SH-SY5Y (cell line): Measurements from ENCODE around the gene MORC1.

Experiments used
- GATA2 ChIP-seq: IDR thresholded peaks from 2 replicates; pipeline ENCODE4 v1.6.1; 2011; ENCODE audit warnings: mild to moderate bottlenecking, low read depth, low read length
- GATA3 ChIP-seq: IDR thresholded peaks from 2 replicates; pipeline ENCODE4 v1.6.1; 2011; ENCODE audit warnings: low read depth, mild to moderate bottlenecking, low read length, moderate library complexity

- TF ChIP-seq GATA2, result no peak
- TF ChIP-seq GATA3, result no peak
These were observed 145.5 kb downstream of the MORC1 start for GRCh38 chr3:108972482-108972881.
